HL-60 (cell line): Measurements from ENCODE around the gene HMCES.

ENCODE experiments used
- GABPA ChIP-seq: IDR thresholded peaks from 2 replicates; pipeline ENCODE4 v1.6.1; 2012; ENCODE audit warnings: low read depth
- POLR2AphosphoS5 ChIP-seq: IDR thresholded peaks from 2 replicates; pipeline ENCODE4 v1.6.1; 2012; ENCODE audit warnings: low read depth
- TF ChIP-seq, protein P1 (sequence below): IDR thresholded peaks from one replicate; pipeline ENCODE4 v1.5.1; 2011; ENCODE audit warnings: low read length, control low read depth, inconsistent platforms; ENCODE audit not compliant: insufficient read depth

DNA sequence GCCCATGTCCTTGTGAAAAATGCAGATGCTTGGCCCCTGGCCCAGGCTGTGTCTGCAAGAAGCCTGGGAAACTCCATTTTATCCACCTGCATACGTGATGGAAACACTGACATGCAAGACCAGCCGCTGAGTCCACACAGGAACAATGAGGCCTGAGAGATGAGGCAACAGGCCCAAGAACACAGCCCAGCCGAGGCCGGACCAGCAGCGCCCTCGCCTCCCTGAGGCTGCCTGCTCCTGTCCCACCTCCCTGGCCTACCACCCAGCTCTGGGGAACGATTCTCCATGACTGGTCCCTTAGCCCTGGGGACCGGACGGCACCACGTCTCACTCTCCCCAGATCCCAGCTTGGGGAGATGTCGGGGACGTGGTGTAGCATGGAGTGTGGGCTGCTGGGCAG, 47.5 kb downstream of the HMCES start:
- TF ChIP-seq, protein P1, sequence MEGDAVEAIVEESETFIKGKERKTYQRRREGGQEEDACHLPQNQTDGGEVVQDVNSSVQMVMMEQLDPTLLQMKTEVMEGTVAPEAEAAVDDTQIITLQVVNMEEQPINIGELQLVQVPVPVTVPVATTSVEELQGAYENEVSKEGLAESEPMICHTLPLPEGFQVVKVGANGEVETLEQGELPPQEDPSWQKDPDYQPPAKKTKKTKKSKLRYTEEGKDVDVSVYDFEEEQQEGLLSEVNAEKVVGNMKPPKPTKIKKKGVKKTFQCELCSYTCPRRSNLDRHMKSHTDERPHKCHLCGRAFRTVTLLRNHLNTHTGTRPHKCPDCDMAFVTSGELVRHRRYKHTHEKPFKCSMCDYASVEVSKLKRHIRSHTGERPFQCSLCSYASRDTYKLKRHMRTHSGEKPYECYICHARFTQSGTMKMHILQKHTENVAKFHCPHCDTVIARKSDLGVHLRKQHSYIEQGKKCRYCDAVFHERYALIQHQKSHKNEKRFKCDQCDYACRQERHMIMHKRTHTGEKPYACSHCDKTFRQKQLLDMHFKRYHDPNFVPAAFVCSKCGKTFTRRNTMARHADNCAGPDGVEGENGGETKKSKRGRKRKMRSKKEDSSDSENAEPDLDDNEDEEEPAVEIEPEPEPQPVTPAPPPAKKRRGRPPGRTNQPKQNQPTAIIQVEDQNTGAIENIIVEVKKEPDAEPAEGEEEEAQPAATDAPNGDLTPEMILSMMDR: no peak
- TF ChIP-seq POLR2AphosphoS5 (no peak), GABPA (no peak)
